Measurements from ENCODE around the gene AGBL4. TPM values are rescaled to one million over a fixed set of nuclear protein-coding genes. Genes with fewer than 3 reads are reported as not detected.
"Not testable (repeated sequence)": the region's sequence is repeated elsewhere in the genome, so short reads cannot be mapped to it uniquely, and the experiment has no call there.

Gene AGBL4
- total RNA-seq, 1 donor from 2014 or later, result not detected

- no peak for TF ChIP-seq CTCF (IDR thresholded peaks at IDR 0.05)
- H3K36me3 Mint-ChIP-seq (ENCODE audit: unreplicated experiment), result no peaks in the 10 kb centered on the region
- no peaks in the 10 kb centered on the region for H3K27me3 Mint-ChIP-seq (ENCODE audit: unreplicated experiment)
- H3K27ac Mint-ChIP-seq (ENCODE audit: unreplicated experiment), result no peak overlapping the region
- DNase-seq (ENCODE audit: extremely low spot score, unreplicated experiment), result no peak
- H3K4me3 Mint-ChIP-seq (ENCODE audit: unreplicated experiment), result no peak overlapping the region
- peaks cover 8% of the 10 kb centered on the region for H3K9me3 Mint-ChIP-seq (ENCODE audit: unreplicated experiment)
- no peaks in the 10 kb centered on the region for H3K4me1 Mint-ChIP-seq (ENCODE audit: unreplicated experiment)
Measured at GRCh38 chr1:50038237-50038809, 14.6 kb upstream of the AGBL4 start.

DNA sequence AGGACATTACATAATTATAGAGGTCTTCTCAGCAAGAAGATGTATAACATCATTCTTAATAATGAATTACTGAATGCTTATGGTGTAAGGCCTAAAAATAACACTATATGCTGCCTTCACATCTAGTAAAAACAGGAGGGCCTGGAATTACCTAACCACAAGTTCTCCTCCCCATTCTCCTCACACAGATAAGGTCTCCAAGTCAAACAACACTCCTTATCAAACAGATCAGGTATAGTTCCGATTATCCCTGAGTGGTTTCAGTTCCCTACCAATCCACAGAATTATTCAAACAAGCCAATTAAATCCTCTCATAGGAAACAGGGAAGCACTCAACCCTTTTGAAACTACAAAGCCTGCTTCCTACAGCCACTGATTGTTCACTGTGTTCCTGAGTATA, 4.0 kb upstream of the AGBL4 start:
- no peaks in the 10 kb centered on the region for H3K27me3 Mint-ChIP-seq (ENCODE audit: unreplicated experiment)
- DNase-seq (ENCODE audit: extremely low spot score, unreplicated experiment), result no peak
- no peaks in the 10 kb centered on the region for H3K36me3 Mint-ChIP-seq (ENCODE audit: unreplicated experiment)
- no peak overlapping the region for H3K4me3 Mint-ChIP-seq (ENCODE audit: unreplicated experiment)
- no peak overlapping the region for H3K27ac Mint-ChIP-seq (ENCODE audit: unreplicated experiment)
- H3K9me3 Mint-ChIP-seq (ENCODE audit: unreplicated experiment), result peaks cover 10% of the 10 kb centered on the region
- no peaks in the 10 kb centered on the region for H3K4me1 Mint-ChIP-seq (ENCODE audit: unreplicated experiment)
- no peak for TF ChIP-seq CTCF (IDR thresholded peaks at IDR 0.05)

DNA sequence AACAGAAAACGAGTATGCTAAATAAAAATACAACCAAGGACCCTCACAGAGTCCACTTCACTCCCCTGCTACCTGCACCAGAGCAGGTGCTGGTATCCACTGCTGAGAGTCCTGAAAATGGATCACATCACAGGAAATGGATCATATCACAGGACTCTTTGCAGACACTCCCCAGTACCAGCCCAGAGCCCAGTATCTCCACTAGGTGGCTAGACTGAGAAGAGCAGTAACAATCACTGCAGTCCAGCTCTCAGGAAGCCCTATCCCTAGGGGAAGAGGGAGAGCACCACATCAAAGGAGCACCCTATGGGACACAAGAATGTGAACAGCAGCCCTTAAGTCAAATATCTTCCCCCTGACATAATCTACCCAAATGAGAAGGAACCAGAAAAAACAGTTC, 28.0 kb downstream of the AGBL4 start:
- Mint-ChIP-seq H3K4me3 (ENCODE audit: unreplicated experiment) (no peak overlapping the region), H3K9me3 (ENCODE audit: unreplicated experiment) (peaks cover 58% of the 10 kb centered on the region), H3K27me3 (ENCODE audit: unreplicated experiment) (no peaks in the 10 kb centered on the region), H3K27ac (ENCODE audit: unreplicated experiment) (no peak overlapping the region), H3K36me3 (ENCODE audit: unreplicated experiment) (no peaks in the 10 kb centered on the region), H3K4me1 (ENCODE audit: unreplicated experiment) (no peaks in the 10 kb centered on the region)
- DNase-seq (ENCODE audit: extremely low spot score, unreplicated experiment), result no peak
- no peak for TF ChIP-seq CTCF (IDR thresholded peaks at IDR 0.05)

DNA sequence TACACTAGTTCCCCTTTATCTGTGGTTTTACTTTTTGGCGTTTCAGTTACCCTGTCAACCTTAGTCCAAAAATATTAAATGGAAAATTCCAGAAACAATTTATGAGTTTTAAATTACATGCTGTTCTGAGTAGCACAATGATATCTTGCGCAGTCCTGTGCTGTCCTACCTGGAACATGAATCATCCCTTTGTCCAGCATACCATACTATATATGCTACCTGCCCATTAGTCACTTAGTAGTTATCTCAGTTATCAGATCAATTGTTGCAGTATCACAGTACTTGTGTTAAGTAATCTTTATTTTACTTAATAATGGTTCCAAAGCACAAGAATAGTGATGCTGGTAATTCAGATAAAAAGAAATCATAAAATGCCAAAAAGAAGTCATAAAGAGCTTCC, 52.7 kb downstream of the AGBL4 start:
- H3K36me3 Mint-ChIP-seq (ENCODE audit: unreplicated experiment), result no peaks in the 10 kb centered on the region
- no peaks in the 10 kb centered on the region for H3K27me3 Mint-ChIP-seq (ENCODE audit: unreplicated experiment)
- no peak overlapping the region for H3K27ac Mint-ChIP-seq (ENCODE audit: unreplicated experiment)
- no peak for DNase-seq (ENCODE audit: extremely low spot score, unreplicated experiment)
- no peak for TF ChIP-seq CTCF (IDR thresholded peaks at IDR 0.05)
- no peaks in the 10 kb centered on the region for H3K4me1 Mint-ChIP-seq (ENCODE audit: unreplicated experiment)
- peaks cover 22% of the 10 kb centered on the region for H3K9me3 Mint-ChIP-seq (ENCODE audit: unreplicated experiment)
- H3K4me3 Mint-ChIP-seq (ENCODE audit: unreplicated experiment), result no peak overlapping the region

DNA sequence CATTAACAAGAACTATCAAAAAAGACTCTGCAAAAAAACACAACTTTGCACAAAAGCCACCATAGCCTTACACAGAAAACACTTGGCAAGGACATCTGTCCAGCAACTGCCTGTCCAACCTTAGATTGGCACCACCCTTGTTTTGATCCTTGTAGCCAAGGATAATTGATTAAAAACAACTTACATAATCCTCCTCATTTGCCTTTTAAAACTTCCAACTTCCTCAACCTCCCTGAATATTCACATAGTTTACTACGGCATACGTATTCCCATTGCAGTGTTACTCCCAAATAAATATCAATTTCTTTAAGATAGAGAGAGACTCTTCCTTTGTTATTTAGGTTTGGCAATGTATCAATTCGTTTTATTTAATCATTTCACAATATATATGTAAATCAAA, 72.4 kb downstream of the AGBL4 start:
- H3K4me3 Mint-ChIP-seq (ENCODE audit: unreplicated experiment), result no peak overlapping the region
- H3K27me3 Mint-ChIP-seq (ENCODE audit: unreplicated experiment), result no peaks in the 10 kb centered on the region
- H3K27ac Mint-ChIP-seq (ENCODE audit: unreplicated experiment), result no peak overlapping the region
- H3K9me3 Mint-ChIP-seq (ENCODE audit: unreplicated experiment), result peaks cover 28% of the 10 kb centered on the region
- no peak for TF ChIP-seq CTCF (IDR thresholded peaks at IDR 0.05)
- no peaks in the 10 kb centered on the region for H3K36me3 Mint-ChIP-seq (ENCODE audit: unreplicated experiment)
- no peak for DNase-seq (ENCODE audit: extremely low spot score, unreplicated experiment)
- H3K4me1 Mint-ChIP-seq (ENCODE audit: unreplicated experiment), result no peaks in the 10 kb centered on the region

GRCh38 chr1:49915301-49915700, 108.5 kb downstream of the AGBL4 start:
- not testable (repeated sequence) for H3K27me3 Mint-ChIP-seq (ENCODE audit: unreplicated experiment); H3K27ac Mint-ChIP-seq (ENCODE audit: unreplicated experiment); H3K4me1 Mint-ChIP-seq (ENCODE audit: unreplicated experiment); H3K4me3 Mint-ChIP-seq (ENCODE audit: unreplicated experiment); H3K36me3 Mint-ChIP-seq (ENCODE audit: unreplicated experiment); DNase-seq (ENCODE audit: extremely low spot score, unreplicated experiment)
- H3K9me3 Mint-ChIP-seq (ENCODE audit: unreplicated experiment), result peaks cover 55% of the 10 kb centered on the region

Data from osteocyte (in vitro differentiated cells).